HG02759 (cell line): ENCODE results near the gene F2RL3.

Source experiments
- ATAC-seq: cut with Tn5 transposase; IDR thresholded peaks from one replicate; pipeline ENCODE4 v1.9.1; 2021; ENCODE audit warnings: mild to moderate bottlenecking, moderate library complexity; ENCODE audit not compliant: unreplicated experiment

F2RL3 gene

DNA sequence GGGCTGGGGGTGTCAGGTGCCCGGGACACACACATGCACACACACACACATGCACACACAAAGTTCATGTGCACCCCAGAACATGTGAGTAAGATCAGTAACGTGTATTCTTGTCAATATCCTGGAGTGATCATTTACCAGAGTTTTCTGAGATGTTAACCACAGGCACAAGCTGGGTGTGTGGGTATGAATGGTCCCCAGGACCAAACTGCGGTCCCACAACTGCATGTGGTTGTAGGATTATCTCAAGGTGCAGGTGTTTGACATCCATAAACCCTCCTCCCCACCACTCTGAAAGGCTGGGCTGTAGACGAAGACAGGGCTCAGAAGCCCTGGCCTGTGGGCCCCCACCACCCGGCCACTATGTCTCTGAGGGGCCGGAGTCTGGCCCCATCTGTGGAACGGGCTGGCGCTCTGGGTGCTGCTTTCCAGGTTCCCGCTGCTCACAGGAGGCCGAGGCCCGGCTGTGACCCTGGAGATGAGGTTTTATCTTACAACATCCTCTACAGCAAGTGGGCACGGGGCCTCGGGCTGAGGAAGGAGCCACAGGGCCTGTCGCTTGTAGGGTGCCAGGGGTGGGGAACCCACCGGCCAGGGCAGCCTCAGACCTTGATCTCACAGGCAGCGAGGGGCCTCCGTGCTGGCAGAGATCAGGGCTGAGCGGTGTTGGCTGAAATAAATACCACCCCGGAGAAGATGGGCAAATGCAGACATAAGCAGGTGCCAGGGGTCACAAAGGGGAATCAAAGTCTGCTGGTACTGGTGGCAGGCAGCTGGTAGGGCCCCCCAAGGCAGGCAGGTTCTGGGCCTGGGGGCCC lies 4.3 kb downstream of the F2RL3 start:
- no peak for ATAC-seq

DNA sequence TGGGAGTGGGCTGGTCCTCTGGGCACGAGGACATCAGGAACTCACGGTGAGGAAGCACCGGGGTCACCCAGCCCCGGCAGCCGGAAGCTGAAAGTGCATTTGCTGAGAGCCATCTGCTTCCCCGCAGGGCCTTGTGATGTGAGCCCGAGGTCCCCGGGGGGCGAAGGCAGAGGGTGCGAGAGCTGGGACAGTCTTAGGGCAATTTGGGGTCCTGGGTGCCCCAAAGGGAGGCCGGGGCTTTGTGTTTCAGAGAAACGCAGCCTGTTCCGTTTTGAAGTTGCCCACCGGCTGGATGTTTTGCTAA lies 4.8 kb downstream of the F2RL3 start:
- ATAC-seq: no peak

DNA sequence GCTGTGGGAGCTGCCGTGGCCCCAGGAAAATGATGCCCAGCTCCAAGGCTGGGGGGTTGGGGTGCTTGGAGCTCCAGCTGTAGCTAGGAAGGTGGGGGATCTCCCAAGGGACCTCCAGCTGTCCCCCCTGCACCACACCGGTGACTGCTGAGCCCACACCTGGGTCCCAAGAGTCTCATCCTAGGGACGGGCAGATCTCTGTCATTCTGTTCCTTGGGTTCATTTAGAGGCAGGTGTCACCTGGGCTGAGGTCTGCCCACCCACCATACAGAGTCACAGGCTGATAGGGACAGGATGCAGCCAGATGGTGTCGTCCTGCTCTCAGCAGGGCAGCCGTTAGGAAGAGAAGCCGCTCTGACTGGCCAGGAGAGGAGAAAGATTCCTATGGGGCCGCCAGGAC lies 5.3 kb downstream of the F2RL3 start:
- no peak for ATAC-seq

DNA sequence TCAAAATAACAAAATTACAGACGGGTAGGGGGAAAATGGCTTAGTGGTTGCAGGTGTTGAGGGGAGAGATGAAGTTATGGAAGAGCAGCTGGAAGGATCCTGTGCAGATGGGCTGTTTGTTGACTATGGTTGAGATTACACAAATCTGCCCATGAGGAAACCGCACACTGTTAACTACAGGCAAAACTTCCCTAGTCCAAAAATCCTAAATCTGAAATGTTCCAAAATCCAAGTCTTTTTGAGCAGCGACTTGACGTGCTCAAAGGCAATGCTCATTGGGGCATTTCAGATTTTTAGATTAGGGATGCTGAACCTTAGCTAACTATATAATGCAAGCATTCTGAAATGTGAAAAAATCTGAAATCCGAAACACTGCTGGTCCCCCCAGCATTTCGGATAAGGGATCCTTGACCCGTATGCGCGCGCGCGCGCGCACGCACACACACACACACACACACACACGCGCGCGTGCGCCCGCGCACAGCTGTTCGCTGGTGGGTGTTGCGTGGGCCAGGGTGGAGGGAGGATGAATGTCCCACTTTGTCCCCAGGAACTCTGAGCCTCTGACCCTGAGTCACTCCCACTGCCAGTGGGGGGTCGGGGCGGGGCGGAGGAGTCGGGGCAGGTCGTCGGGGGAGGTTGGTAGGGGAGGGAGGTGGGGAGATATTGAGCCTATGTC lies 6.8 kb downstream of the F2RL3 start:
- no peak for ATAC-seq

DNA sequence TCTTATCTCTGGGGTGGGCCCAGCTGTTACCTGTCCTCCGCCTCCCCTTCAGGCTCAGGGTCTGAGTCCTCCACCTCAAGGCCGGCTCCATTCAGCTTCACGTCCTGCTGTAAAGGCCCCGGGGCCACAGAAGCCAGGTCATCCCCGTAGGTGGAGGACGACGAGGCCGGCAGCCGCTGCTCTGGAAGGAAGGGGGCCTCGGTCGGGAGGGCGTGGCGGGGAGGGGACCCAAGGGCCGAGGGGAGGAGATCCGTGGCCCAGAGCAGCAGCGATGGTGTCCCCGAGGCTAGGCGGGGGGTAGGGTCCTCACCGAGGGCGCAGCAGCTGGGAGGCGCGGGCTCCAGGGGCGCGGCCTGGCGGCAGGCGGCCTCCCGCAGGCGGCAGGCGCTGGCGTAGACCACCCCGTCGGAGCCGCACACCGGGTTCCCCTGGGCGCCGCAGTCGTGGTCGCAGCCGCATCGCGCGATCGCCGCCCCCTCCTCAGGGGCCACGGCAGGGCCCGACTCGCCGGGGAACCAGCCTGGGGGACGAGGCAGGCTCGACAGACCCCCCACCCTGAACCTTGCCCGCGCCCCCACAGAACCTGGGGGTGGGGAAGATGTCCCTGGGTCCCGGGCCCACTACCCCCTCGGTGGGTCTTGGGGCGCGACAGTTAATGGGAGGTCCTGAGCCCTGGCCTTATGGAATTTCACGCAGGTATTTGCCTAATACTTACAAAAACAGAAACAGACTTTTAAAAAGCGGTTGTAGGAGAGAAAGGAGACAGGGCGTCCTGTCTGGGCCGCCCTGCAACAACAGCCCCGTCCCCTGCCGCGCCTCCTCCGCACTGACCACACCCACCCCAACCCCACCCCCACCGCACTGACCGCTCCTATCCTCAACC lies 7.6 kb downstream of the F2RL3 start:
- ATAC-seq: peak; percentile 20

DNA sequence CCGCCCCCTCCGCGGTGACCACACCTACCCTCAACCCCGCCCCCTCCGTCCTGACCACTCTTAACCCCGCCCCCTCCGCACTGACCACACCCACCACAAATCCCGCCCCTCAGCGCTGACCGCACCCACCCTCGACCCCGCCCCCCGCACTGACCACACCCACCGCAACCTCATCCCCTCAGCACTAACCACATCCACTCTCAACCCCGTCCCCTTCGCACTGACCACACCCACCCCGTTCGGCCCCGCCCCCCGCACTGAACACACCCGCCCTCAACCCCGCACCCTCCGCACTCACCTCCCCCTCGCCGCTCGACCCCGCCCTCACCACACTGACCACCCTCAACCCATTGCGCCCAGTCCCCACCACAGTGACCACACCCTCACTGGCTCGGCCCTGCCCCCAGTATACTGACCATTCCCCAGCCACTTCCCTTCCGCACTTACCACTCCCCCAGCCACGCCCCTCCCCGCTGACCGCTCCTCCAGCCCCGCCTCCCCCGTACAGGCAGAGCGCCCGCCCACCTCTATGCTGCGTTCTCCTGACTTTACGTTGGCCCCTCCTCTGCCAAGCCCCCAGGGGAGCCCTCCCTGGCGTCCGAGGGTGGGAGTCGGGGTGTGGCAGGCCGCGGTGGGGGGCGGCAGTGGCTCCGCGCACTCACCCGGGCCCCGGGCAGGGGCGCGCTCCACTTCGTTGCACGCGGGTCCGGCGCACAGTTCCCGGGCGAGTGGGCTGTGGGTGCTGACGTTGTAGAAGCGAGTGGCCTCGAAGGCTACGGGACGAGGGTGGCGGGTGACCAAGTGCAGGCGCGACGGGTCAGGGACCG lies 8.4 kb downstream of the F2RL3 start:
- ATAC-seq: peak; percentile 54

DNA sequence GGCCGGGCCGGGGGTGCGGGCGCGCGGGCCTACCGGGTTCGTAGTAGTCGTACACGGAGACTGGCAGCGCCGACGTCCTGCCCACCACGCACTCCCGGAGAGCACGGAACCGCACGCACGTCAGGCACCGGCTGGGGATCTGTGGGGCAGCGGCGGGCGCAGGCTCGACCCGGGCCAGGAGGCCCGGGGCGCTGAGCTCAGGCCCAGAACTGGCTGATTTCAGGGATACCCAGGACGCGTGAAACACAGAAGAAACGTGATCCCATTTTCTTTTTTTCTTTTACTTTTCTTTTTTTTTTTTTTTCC lies 9.0 kb downstream of the F2RL3 start:
- ATAC-seq: no peak

DNA sequence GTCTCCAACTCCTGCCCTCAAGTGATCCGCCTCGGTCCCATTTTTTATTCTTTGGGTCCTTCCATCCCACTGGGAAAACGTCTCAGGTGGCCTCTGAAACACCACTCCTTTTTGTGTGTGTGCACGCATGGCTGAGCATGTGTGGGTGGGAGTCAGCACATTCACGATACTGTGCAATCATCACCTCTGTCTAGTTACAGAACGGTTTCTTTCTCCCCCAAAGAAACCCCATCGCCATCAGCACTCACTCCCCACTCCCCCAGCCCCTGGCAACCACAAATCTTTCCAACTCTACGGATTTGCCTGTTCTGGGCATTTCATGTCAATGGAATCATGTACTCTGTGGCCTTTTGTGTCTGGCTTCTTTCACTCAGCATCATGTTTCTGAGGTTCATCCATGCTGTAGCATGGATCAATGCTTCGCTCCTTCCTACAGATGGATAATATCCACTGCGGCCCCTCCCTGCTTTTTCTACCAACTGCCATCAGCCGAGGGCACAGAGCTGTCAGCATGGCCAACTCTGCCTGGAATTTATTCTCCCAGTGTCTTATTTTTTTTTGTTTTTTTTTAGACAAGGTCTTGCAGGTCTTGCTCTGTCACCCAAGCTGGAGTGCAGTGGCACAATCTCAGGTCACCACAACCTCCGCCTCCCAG lies 9.7 kb downstream of the F2RL3 start:
- no peak for ATAC-seq

DNA sequence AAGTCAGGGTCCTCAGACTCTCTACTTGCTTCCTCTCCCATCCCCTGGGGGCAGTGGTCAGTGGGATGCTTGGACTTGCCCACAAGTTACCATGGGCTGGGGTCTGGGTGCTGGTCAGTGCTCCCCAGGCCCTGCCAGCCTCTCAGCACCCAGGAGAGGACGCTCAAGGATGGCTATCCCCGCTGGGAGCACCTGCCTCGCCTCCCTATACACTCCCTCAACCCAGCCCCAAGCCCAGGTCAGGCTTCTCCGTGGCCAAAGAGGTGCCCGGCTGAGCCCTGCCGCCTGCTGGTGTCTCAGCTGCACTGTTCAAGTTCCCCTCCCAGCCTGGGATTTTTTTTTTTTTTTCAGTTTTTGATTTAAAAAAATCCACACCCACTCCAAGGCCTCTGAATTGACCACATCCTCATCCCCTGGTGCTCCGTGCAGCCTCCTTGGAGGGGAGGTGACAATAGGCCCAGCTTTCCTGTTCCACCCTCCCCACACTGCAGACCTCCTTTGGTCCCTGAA lies 10.8 kb downstream of the F2RL3 start:
- ATAC-seq: no peak

DNA sequence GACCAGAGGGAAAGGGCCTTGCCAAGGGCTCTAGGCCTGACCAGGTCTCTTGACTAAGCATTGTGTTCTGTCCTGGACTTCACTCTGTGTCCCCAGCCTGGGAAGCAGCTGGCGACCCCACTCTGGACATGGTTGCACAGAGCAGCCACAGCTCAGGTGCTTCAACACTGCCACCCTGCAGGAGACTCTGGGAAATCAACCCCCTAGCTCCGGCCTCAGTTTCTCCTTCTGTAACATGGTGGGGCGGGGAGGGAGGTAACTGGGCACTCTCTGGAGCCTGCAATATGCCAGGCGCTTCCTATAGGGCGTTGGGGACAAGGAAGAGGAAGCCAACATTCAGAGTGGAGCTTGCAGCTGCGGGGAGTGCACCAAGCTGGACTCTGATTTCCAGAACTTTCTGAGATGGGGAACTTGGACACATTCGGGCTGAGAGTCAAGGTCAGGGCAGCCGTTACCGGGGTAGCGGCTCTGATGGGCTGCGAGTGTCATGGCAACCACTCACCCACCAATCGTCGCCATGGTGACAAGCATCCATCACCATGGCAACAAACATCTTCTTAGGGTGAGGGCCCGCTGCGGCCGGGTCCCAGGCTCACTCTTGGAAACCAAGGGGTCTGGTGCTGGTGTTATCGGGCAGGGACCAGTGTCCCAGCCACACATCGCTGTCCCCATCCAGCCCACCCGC lies 12.8 kb downstream of the F2RL3 start:
- no peak for ATAC-seq

DNA sequence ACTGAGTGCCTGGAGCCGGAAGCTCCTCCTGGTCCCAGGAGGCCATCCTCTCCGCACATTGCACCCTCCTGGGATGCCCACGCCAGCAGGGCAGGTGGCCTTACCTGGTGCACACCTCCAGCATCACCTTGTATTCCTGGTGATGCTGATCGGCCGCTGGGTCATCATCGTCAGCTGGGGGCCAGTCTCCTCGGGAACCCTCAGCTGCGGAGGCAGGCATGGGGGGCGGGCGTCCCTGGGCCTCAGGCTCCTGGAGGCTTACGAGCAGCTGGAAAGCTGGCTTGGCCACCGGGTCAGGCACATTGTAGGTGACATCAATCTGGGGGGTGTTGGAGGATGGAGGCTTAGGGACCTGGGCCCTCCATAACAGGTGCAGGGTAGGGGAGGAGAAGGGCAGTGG lies 13.7 kb downstream of the F2RL3 start:
- no peak for ATAC-seq

DNA sequence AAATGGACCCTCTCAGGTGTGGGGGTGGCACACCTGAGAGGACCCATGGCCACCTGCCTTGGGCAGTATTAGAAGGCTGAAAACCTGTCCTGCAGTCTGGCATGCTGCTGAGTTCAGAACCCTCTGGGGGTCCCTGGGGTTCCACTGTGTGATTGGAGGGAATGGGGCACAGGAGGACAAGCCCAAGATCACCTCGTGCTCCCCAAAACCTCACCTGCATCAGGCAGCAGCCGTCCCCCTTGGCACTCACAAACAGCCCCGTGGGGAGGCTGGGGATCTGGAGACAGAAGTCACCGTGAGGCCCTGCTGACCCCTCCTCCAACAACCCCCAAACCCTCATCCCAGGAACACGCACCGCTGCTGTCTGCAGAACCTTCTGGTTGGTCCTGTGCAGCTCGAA lies 14.5 kb downstream of the F2RL3 start:
- no peak for ATAC-seq

DNA sequence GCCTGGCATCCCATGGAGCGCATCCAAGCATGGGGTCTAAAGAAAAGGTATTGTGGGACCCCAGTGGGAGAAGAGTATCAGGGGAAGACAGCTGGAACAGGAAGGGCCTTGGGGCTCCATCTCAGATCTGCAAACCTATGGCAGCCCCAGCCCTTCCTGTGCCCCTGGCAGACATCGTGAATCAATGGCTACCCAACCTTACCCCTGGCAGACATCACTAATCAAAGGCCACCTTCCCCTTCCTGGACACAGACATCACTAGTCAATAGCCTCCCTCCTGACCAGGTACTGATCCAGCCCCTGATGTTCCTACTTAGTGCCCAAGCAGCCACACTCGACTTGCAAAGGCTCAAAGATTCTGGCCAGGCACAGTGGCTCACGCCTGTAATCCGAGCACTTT lies 15.8 kb downstream of the F2RL3 start:
- ATAC-seq: no peak

DNA sequence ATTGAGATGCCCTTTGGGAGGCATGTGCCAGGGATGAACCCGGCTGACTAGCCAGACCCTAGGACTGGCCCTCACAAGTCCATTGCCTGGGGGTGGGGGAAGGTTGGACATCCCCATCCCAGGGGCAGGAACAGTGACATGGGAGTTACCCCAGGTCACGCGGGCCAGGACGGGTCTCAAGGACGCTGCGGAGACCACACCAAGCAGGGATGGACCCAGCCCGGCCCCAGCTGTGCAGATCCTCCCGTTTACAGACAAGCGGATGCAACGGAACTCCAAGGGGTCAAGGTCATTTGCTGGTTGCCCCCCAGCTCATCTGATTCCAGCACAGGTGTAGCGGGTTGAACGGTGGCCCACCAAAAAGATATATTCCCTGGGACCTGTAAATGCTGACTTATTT lies 20.0 kb downstream of the F2RL3 start:
- no peak for ATAC-seq

DNA sequence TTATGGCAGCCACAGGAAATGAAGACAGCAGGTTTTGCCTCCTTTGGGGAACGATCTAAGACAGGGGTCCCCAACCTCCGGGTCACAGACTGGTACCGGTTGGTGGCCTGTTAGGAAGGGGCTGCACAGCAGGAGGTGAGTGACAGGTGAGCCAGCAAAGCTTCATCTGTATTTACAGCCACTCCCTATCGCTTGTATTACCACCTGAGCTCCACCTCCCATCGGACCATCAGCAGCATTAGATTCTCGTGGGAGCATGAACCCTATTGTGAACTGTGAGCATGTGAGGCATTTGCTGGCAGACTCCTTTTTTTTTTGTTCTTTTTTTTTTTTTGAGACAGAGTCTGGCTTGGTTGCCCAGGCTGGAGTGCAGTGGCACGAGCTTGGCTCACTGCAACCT lies 22.2 kb downstream of the F2RL3 start:
- no peak for ATAC-seq

DNA sequence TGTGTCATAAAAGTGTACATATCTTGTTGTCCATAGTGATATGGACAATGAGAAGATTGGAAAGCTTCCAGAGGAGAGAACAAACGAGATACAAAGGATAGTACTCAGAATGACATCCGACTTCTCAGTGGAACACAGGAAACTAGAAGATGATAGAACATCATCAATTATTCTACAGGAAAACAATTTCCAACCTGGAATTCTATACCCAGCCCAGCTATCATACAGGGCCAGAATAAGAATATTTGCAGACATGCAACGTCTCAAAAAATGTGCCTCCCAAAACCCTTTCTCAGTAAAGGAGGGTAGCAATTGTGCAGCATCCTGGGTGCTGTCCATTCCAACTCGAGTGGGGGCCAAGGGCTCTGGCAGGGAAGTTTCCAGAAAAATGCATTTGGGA lies 24.0 kb downstream of the F2RL3 start:
- ATAC-seq: no peak

DNA sequence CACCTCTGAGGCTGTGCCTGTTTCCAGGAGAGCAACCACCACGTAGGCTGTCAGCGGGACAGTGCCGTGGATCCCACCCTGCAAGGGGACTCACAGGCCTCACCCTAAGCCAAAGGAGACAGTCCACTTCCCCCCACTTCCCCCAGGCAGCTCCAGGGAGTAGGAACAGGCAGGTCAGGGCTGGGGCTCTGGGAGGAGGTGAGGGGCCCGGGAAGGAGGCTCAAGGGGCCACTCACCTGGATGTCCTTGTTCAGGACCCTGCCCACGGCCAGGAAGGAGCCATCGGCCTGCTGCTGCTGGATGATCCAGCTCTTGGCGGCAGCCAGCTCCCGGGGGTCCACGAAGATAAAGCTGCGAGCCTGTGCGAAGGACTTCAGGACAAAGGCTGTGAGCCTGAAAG lies 25.6 kb downstream of the F2RL3 start:
- ATAC-seq: no peak

DNA sequence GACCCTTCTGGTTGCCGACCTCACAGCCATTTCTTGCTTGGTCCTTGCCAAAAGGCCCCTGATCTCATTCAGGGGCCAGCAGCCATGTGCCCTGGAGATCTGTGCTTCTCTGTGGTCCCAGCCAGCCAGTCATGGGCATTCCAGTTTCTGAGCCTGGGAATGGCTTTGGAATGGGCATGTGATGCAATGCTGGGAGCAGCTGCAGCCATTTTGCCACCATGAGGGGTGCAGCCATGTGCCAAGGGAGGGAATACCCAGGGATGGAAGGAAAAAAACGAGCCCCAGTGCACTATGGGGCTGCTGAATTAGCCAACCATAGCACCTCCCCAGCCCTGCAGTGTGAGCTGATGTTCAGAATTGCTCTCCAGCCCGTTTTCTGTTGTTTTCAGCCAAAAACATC lies 26.3 kb downstream of the F2RL3 start:
- ATAC-seq: no peak

DNA sequence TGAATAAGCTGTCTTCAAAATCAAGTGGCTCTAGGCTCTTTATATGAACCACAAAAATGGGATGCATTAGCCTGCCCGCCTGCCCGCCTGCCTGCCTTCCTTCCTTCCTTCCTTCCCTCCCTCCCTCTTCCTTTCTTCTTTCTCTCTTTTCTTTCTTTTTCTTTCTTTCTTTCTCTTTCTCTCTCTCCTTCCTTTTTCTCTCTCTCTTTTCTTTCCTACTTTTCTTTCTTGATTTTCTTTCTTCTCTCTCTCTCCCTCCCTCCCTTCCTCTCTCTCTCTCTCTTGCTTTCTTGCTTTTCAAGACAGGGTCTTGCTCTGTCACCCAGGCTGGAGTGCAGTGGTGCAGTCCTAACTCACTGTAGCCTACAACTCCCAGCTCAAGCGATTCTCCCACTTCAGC lies 26.9 kb downstream of the F2RL3 start:
- ATAC-seq: no peak

DNA sequence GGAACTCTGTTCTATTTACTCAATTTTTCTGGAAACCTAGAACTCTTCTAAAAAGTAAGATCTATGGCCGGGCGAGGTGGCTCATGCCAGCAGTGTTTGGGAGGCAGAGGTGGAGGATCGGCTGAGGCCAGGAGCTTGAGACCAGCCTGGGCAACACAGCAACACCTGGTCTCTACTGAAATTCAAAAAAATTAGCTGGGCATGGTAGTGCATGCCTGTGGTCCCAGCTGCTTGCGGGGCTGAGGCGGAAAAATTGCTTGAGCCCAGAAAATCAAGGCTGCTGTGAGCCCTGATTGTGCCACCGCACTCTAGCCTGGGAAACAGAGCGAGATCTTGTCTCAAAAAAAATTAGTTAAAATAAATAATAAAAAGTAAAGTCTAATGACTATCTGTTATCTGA lies 28.6 kb downstream of the F2RL3 start:
- no peak for ATAC-seq
